ENCODE measurements around the gene MOB3C. TPM values are rescaled to one million over a fixed set of nuclear protein-coding genes. Genes with fewer than 3 reads are reported as not detected.

MOB3C gene
- polyA plus RNA-seq, 3 donors, result 12.1 to 13.4 (median 12.4) TPM

GRCh38 chr1:46607345-46608130 is 9.1 kb downstream of the MOB3C start:
- no peak for DNase-seq (ENCODE audit: low read depth in 3 of 3, low spot score in 2 of 3)

GRCh38 chr1:46606255-46606965 is 10.2 kb downstream of the MOB3C start:
- DNase-seq (ENCODE audit: low read depth in 3 of 3, low spot score in 2 of 3), result no peak

DNA sequence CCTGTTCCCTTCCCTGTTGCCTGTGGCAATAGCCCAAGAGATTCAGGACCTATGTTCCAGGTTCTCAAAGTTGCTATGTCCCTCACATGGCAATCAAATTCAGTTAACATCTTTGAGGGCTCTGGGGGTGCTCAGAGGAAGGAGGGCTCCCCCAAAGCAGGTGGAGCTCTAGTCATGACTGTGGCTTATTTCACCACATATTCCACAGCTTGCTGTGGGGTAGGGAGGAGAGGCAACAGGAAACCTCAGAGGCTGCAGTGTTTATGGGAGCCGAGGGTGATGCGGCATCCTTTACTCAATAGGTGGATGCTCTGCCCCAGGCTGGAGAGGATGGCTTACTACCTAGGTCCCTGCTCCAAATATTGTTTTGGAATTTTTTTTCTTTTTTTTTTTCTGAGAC is 11.4 kb downstream of the MOB3C start:
- DNase-seq (ENCODE audit: low read depth in 3 of 3, low spot score in 2 of 3), result no peak

GRCh38 chr1:46603858-46604549 is 12.6 kb downstream of the MOB3C start, which contains the start of gene MKNK1:
MKNK1 (minus strand) TSS chr1:46604268; CDS start chr1:46583327, 20,941 bp downstream.
- DNase-seq (ENCODE audit: low read depth in 3 of 3, low spot score in 2 of 3), result peak; percentile 83 to 91 (median 88)

DNA sequence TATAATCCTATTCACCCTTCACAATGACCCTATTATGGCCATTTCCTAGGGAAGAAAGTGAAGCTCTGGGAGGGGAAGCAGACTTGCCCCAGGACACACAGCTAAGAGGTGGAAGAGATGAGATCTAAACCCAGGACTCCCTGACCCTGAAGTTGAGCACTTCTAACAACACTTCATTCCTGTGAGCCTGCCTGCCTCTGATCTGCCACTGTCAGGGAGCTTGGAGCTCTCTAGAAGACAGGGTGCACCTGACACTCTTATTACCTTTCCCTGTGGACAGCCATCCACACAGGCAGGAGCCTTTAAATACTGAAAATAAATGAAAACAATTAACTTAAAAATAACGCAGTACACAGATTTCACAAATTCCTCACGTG is 13.1 kb downstream of the MOB3C start:
- DNase-seq (ENCODE audit: low read depth in 3 of 3, low spot score in 2 of 3), result no peak

DNA sequence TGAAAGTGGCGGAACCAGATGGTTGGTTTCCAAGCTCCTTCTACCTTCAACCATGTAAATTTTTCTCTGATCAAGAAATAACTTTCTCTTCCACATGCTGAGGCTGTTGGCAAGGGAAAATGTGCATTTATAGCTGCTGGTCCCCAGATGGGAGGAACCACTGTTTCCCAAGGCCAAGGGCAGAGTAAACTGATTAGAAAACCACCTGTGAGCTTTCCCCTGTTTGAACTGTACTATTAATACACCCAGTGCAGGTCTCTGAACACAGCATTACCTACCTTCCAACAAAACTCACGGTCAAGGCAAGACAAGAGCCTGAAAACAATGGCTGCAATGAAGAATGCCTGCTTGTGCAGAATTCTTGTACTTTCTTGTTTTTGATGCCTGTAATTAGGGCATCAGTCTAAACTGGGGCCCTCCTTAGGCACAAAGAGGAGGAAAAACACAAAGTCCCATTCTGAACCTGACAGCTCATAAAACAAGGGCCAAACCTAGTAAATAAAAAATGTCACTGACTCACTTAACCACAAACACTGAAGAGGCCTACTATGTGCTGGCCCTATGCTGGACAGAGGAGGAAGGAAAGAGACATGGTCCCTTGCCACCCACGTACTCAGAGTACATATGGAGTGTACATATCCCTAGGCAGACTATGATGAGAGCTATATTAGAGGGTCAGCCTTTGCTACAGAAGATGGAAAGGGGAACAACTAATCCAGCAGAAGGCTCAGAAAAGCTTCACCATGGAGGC is 15.2 kb downstream of the MOB3C start:
- DNase-seq (ENCODE audit: low read depth in 3 of 3, low spot score in 2 of 3), result no peak

GRCh38 chr1:46599059-46599970 is 17.3 kb downstream of the MOB3C start:
- no peak for DNase-seq (ENCODE audit: low read depth in 3 of 3, low spot score in 2 of 3)

DNA sequence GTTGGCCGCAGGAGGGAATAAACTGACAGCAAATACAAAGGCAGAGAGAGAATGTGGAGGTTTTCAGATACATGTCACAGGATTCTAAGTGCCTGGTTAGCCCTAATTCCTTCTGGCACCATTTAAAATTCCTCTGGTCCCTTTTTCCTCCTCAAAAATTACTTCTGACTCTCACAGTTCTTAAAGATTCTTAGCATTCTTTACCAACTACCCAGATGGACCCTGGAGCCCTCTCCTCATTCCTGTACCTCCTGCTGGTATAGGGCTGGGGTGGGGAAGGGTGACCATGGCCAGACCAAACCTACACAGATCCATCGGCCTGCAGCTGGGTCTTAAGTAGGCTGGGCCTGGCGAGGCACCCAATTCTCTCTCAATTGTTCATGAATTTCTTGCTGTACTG is 19.8 kb downstream of the MOB3C start:
- no peak for DNase-seq (ENCODE audit: low read depth in 3 of 3, low spot score in 2 of 3)

DNA sequence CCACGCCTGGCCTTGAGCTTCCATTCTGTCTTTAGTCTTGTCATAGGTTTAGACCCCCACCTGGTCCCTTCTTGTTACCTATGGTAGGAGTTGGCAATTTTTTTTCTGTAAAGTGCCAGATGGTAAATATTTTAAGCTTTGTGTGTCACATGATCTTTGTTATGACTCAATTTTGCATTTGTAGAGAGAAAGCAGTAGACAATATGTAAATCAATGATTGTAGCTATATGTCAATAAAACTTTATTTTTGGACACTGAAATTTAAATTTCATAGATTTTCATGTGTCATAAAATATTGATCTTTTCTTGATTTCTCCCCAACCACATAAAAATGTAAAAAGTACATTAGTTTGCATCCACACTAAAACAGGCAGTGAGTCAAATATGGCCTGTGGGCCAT is 20.6 kb downstream of the MOB3C start:
- DNase-seq (ENCODE audit: low read depth in 3 of 3, low spot score in 2 of 3), result no peak

DNA sequence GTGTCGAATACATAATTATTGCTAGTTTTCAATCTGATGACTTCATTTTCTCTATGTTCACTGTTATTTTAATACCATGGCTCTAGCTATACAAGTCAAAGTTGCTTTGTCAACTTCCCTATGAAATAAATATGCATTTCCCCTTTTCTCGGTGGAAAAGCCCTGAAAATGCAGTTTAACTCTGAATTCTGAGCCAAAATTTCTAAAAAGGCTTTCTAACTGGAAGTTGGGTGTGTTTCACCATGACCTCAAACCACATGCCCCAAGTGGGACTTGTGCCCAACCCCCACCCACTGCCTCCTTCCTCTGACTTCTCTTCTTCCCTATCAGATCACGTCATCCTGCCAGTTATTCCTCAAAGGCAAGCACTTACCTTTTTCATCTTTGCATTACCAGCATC is 21.5 kb downstream of the MOB3C start:
- no peak for DNase-seq (ENCODE audit: low read depth in 3 of 3, low spot score in 2 of 3)

DNA sequence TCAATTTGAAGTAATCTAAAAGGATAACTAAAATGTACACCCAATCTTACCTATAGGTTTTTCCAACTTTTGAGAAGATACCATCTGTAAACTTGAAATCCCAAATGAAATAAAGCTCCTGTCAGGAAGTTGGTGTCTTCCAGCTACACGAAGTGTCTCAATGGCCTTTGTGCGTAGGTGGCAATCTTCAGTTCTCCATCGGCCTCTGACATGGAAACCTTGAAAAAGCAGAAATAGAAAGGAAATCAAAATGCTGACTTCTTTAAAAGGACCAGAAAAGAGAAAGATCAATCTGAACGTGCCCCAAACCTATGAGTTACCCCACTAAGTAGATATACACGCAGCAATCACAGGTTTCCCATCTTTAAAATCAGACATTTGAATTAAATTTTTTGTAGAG is 22.5 kb downstream of the MOB3C start:
- DNase-seq (ENCODE audit: low read depth in 3 of 3, low spot score in 2 of 3), result no peak

- no peak for DNase-seq (ENCODE audit: low read depth in 3 of 3, low spot score in 2 of 3)
Measured at GRCh38 chr1:46592823-46593222, 23.8 kb downstream of the MOB3C start.

DNA sequence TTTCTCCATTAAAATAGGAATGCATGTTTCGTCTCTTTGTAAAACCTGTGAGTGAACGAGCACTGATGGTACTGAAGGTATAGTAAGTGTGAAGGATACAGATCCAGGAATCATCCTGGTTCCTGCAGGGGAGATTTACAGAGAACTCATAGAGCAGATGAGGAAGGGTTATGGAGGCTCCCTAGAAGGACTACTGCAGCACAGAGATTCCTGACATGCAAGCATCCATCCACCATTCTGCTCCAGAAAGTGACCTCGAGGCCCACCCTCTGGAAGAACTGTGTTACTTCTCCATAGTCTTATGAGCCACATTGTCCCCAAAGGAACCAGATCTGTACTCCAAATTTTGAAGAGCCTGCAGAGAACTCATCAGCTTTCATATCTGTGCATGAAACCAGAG is 27.1 kb downstream of the MOB3C start:
- DNase-seq (ENCODE audit: low read depth in 3 of 3, low spot score in 2 of 3), result no peak

DNA sequence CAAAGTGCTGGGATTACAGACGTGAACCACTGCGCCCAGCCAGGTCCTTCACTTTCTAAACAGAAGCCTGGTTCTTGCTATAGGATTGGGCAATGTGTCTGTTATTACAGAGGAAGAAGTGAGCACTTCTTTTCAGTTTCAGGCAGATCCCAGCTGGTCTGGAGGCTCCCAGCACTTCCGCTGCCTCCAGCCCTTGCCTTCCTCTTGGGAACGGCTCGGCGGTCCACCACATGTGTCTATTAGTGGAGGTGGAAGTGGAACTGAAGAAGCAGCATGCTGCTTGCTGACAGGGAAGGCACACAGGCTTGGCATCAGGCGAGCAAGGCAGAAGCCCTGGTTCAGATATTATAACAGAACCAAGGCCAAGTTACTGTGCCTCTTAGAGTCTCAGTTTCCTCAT is 29.5 kb downstream of the MOB3C start:
- DNase-seq (ENCODE audit: low read depth in 3 of 3, low spot score in 2 of 3), result no peak

- DNase-seq (ENCODE audit: low read depth in 3 of 3, low spot score in 2 of 3), result no peak
Measured at GRCh38 chr1:46585312-46585938, 31.2 kb downstream of the MOB3C start.

DNA sequence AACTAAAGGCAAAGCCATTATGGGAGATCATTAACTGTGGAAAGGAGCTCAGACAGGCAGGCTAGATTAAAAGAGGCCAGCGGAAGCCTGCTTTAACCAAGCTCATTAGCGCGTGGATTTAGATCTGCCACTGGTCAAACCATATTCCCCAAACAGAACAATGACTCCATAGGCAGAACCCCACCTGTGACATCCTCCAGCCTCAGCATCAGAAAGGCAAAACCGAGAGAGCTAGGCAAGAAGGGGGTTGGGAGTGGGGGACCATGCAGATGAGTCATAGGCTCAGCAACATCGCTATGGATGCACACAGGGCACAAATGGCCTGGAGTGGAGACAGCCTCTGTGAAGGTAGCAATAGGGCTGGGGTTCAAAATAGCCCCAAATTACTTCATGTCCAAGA is 33.1 kb downstream of the MOB3C start:
- DNase-seq (ENCODE audit: low read depth in 3 of 3, low spot score in 2 of 3), result no peak

- no peak for DNase-seq (ENCODE audit: low read depth in 3 of 3, low spot score in 2 of 3)
Measured at GRCh38 chr1:46582972-46583371, 33.6 kb downstream of the MOB3C start.

- no peak for DNase-seq (ENCODE audit: low read depth in 3 of 3, low spot score in 2 of 3)
Measured at GRCh38 chr1:46581681-46582455, 34.7 kb downstream of the MOB3C start.
